Activated T-helper 2 cell treated with anti-CD3 and anti-CD28 coated beads, Interferon-gamma antibody, Interleukin-2, Interleukin-4, amounts not matched to agents 10 μg/mL and 5 μg/mL and 100 μg/mL, durations not matched to agents 14 hours and 24 hours and 36 hours (primary cell): ENCODE data around the gene GPR156. TPM values are rescaled to one million over a fixed set of nuclear protein-coding genes. Genes with fewer than 3 reads are reported as not detected.
"Not testable (repeated sequence)": the region's sequence is repeated elsewhere in the genome, so short reads cannot be mapped to it uniquely, and the experiment has no call there.

Source experiments
- DNase-seq: peaks from one replicate; pipeline ENCODE4 v3.0.0; 2021; ENCODE audit warnings: low spot score
- H3K27ac Mint-ChIP-seq: one replicate; pipeline ENCODE4 v1.8.0; 2021; ENCODE audit warnings: mixed read lengths
- H3K27me3 Mint-ChIP-seq: one replicate; pipeline ENCODE4 v1.8.0; 2021; ENCODE audit warnings: low read depth, mixed read lengths
- H3K36me3 Mint-ChIP-seq: one replicate; pipeline ENCODE4 v1.8.0; 2021; ENCODE audit warnings: low read depth, mixed read lengths
- H3K4me1 Mint-ChIP-seq: one replicate; pipeline ENCODE4 v1.8.0; 2021; ENCODE audit warnings: low read depth, mixed read lengths
- H3K4me3 Mint-ChIP-seq: one replicate; pipeline ENCODE4 v1.8.0; 2021; ENCODE audit warnings: low read depth, mild to moderate bottlenecking, moderate library complexity, mixed read lengths
- H3K9me3 Mint-ChIP-seq: one replicate; pipeline ENCODE4 v1.8.0; 2021; ENCODE audit warnings: mixed read lengths
- intact Hi-C: fragments of 100-400 bp; cut with micrococcal nuclease; formaldehyde crosslinking; loops from one replicate; pipeline ENCODE4 v1.15.1; 2023
- total RNA-seq: library from RNA; stranded (reverse); gene quantifications from 2 replicates; pipeline ENCODE4 v1.2.3, GENCODE V29; 2022

The GPR156 gene
- total RNA-seq, 1 donor from 2014 or later: not detected

DNA sequence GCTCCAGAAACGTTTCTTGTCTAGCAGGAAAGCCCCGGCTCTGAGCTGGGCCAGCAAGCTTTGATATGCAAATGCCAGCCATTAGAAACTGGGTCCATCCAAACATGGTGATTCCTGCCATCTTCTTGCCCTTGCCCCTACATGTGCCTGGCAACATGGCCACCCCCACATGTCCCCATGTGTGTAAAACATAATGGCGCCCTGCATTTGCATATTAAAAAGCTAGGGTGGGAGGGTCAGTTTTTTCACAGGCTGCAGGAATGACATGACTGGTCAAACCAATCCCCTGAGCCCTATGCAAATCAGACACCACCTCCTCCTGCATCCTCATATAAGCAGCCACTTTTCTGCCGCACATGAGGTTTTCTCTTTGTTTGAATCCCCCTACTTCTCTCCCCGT, 21.2 kb downstream of the GPR156 start:
- Mint-ChIP-seq H3K4me3 (no peak overlapping the region), H3K36me3 (no peaks in the 10 kb centered on the region), H3K9me3 (no peaks in the 10 kb centered on the region), H3K27me3 (peaks cover 10% of the 10 kb centered on the region), H3K4me1 (no peaks in the 10 kb centered on the region), H3K27ac (no peak overlapping the region)
- intact Hi-C loops: no loop called here
- no peak for DNase-seq

DNA sequence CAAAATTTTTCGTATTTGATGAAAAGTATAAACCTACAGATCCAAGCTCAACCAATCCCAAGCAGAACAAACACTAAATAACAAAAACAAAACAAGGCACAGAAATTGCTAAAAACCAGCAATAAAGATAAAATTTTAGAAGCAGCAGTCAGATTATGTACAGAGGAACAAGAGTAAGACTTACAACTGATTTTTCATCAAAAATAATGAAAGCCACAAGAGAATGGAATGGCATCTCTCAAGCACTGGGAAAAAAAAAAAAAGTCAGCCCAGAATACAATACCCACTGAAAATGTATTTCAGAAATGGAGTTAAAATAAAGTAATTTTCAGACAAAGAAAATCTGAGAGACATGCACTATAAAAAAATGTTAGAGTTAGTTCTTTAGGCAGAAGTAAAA, 27.0 kb downstream of the GPR156 start:
- peaks cover 5% of the 10 kb centered on the region for H3K27me3 Mint-ChIP-seq
- intact Hi-C loops: no loop called here
- H3K9me3 Mint-ChIP-seq: peaks cover 22% of the 10 kb centered on the region
- no peak overlapping the region for H3K4me3 Mint-ChIP-seq
- H3K36me3 Mint-ChIP-seq: no peaks in the 10 kb centered on the region
- DNase-seq: no peak
- H3K27ac Mint-ChIP-seq: no peak overlapping the region
- no peaks in the 10 kb centered on the region for H3K4me1 Mint-ChIP-seq

DNA sequence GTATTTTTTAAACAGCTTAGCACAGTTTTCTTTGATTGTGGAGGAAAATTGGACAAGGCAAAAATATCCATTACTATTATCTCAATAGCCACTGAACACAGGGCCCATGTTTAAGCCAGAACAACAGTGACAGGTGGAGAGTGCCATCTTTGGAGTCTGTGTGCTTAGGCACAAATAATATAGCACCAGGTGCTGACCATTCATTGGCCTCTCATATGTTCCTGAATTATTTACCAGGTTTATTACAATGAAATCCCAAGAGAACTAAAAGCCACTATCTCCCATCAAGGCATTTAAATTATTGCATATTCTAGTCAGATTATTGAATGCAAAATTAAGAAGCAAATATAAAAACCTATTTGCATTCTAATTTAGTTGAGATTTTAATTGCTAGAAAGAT, 39.6 kb downstream of the GPR156 start:
- no peaks in the 10 kb centered on the region for H3K4me1 Mint-ChIP-seq
- no peak overlapping the region for H3K27ac Mint-ChIP-seq
- H3K27me3 Mint-ChIP-seq: peaks cover 24% of the 10 kb centered on the region
- DNase-seq: no peak
- no peak overlapping the region for H3K4me3 Mint-ChIP-seq
- intact Hi-C loops: loop anchor here (2.0 kb wide), 2 partner anchors 111 to 313 kb away; no protein-coding TSS in a partner anchor
- H3K36me3 Mint-ChIP-seq: no peaks in the 10 kb centered on the region
- no peaks in the 10 kb centered on the region for H3K9me3 Mint-ChIP-seq

DNA sequence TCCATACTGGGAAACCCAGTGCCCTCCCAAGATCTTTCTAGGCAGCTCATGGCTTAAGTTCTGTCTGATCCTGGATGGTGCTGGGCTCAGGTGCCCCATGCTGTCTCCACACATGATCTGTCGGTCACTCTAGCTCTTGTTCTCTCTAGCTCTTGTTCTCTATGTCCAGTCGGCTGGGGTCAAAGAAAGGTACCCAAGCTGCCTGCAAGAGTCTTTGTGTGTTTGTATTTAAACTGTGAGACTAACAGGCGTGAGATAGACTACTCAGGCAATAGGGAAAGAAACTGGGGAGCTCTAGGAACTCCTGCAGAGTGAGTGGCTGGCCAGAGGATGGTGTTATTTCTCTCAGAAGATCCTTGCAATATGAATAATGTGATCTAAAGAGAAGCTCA, 40.2 kb downstream of the GPR156 start:
- intact Hi-C loops: loop anchor here (1.0 to 2.0 kb wide), 3 partner anchors 112 to 314 kb away; no protein-coding TSS in a partner anchor

DNA sequence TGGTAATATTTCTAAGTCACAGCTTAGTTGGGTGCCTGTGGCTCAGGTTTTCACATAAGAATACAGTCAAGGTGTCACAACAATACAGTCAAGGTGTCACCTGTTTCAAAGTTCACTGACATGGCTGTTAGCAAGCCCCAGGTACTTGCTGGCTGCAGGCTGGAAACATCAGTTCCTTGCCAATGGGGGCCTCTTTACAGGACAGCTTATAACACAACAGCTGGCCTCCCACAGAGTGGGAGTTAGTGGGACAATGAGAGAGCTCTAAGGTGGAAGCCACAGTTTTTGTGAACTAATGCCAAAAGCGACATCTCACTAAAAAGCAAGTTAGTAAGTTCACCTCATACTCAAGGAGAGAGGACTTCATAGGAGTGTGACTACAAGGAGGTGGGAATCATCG, 45.4 kb downstream of the GPR156 start:
- peaks cover 30% of the 10 kb centered on the region for H3K27me3 Mint-ChIP-seq
- H3K36me3 Mint-ChIP-seq: no peaks in the 10 kb centered on the region
- H3K27ac Mint-ChIP-seq: no peak overlapping the region
- H3K9me3 Mint-ChIP-seq: no peaks in the 10 kb centered on the region
- intact Hi-C loops: no loop called here
- H3K4me3 Mint-ChIP-seq: no peak overlapping the region
- DNase-seq: no peak
- no peaks in the 10 kb centered on the region for H3K4me1 Mint-ChIP-seq

More for the DNA sequence above, 40.2 kb downstream of the GPR156 start:
- no peaks in the 10 kb centered on the region for H3K36me3 Mint-ChIP-seq
- H3K9me3 Mint-ChIP-seq: no peaks in the 10 kb centered on the region
- no peaks in the 10 kb centered on the region for H3K4me1 Mint-ChIP-seq
- H3K27ac Mint-ChIP-seq: no peak overlapping the region
- no peak for DNase-seq
- H3K27me3 Mint-ChIP-seq: peaks cover 25% of the 10 kb centered on the region
- no peak overlapping the region for H3K4me3 Mint-ChIP-seq

DNA sequence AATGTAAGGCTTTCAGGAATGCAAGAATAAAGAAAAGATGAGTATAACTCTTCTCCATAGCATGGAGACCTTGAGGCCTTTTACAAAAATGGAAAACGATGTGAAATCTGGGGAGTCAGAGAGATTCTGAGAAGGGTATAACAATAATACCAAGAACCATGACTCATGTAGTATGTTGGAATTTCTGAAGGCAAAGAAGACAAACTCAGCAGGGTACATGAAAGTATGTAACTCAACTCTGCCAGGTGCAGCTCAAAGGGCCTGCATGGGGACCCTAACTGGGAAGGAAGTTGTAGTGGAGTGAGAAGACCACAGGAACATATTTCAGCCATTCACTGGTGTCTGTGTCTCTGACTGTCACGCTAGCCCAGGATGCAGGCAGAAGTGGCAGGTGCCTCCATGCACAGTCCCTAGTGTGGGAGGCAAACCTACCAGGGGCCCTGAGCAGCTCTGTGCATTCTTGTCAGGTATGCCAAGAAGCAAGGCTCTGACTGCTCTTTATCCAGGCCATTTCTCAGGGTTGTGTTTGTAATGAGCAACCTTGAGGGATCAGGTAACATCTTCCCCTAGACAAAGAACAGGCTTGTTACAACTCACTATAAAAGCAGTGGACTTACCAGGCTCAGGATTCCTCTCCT, 57.2 kb downstream of the GPR156 start:
- Mint-ChIP-seq H3K27me3 (peaks cover 2% of the 10 kb centered on the region), H3K4me3 (no peak overlapping the region), H3K4me1 (peaks cover 3% of the 10 kb centered on the region), H3K27ac (no peak overlapping the region), H3K36me3 (no peaks in the 10 kb centered on the region), H3K9me3 (no peaks in the 10 kb centered on the region)
- intact Hi-C loops: no loop called here
- DNase-seq: no peak

DNA sequence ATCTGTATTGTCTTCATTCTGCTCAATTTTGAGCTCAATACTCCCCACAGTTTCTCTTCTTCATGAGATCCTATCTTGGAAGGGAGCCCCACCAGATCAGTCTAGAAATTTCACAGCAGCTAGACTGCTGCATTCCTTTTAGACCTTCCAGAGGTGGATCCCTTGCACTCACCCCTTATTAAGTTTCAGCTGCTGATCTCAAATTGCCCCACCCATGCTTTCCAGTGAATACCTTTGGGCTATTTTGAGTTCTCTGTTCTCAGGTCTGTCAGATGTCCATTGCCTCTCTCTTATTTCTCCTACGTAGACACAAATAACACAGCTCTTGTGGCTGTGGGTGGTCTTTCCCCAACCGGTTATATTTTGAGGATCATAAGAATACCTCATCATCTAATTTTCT, 60.8 kb downstream of the GPR156 start:
- Mint-ChIP-seq H3K4me1 (peaks cover 3% of the 10 kb centered on the region), H3K27ac (no peak overlapping the region), H3K9me3 (no peaks in the 10 kb centered on the region), H3K4me3 (no peak overlapping the region), H3K27me3 (no peaks in the 10 kb centered on the region), H3K36me3 (no peaks in the 10 kb centered on the region)
- no peak for DNase-seq
- intact Hi-C loops: no loop called here

DNA sequence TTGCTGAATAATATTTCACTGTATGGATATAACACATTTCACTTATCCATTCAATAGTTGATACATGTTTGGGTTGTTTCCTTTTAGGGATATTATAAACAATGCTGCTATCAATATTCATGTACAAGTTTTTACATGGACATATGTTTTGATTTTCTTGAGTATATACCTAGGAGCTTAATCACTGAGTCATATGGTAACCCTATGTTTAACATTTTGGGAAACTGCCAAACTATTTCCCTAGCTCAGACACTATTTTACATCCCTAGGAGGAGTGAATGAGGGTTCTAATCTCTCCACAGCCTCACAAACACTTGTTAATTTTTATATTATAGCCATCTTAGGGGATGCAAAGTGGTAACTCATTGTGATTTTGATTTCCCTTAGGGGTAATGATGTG, 66.0 kb downstream of the GPR156 start:
- H3K27me3 Mint-ChIP-seq: no peaks in the 10 kb centered on the region
- DNase-seq: no peak
- no peaks in the 10 kb centered on the region for H3K4me1 Mint-ChIP-seq
- no peaks in the 10 kb centered on the region for H3K36me3 Mint-ChIP-seq
- no peaks in the 10 kb centered on the region for H3K9me3 Mint-ChIP-seq
- H3K4me3 Mint-ChIP-seq: no peak overlapping the region
- H3K27ac Mint-ChIP-seq: no peak overlapping the region
- intact Hi-C loops: no loop called here

DNA sequence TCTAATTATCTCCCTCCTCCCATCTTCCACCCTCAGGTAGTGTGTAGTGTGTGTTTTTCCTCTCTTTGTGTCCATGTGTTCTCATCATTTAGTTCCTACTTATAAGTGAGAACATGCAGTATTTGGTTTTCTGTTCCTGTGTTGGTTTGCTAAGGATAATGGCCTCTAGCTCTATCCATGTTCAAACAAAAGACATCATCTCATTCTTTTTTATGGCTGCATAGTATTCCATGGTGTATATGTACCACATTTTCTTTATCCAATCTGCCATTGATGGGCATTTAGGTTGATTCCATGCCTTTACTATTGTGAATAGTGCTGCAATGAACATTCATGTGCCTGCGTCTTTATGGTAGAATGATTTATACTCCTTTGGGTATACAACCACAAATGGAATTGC, 68.4 kb downstream of the GPR156 start:
- DNase-seq, intact Hi-C loops, H3K4me3 Mint-ChIP-seq, H3K4me1 Mint-ChIP-seq, H3K27me3 Mint-ChIP-seq, H3K27ac Mint-ChIP-seq, H3K36me3 Mint-ChIP-seq, H3K9me3 Mint-ChIP-seq: not testable (repeated sequence)

DNA sequence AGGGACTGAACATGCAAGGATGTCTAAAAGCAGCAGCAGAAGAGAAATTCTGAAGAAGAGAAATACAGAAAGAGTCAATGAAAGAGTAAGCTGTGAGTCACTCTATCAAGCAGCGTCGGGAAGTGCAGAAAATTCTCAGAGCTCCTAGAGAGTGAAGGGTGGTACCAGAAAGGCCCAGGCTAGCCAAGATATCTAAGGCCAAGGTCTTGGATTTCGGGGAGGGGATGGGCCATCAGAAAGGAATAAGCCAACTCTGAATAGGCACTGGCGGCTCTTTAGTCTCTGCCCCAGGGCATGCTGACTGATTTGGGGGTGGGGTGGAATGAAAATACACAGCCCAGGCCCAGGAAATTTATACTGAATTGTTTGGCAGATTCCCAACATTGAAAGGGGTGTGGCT, 70.8 kb downstream of the GPR156 start:
- no peaks in the 10 kb centered on the region for H3K36me3 Mint-ChIP-seq

DNA sequence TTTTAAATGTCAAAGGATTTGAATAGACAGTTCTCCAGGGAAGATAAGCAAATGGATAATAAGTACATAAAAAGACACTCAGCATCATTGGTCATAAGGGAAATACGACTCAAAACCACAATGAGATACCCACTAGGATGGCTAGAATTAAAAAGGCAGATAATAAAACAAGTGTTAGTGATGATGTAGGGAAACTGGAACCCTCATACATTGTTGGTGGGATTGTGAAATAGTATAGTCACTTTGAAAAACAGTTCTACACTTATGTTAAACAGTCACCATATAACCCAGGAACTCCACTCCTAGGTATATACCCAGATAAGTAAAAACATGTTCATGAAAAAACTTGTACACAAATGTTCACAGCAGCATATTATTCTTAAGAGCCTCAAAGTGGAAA, 72.5 kb downstream of the GPR156 start:
- intact Hi-C loops: no loop called here
- Mint-ChIP-seq H3K36me3 (no peaks in the 10 kb centered on the region), H3K9me3 (no peaks in the 10 kb centered on the region)

More for the DNA sequence above, 70.8 kb downstream of the GPR156 start:
- Mint-ChIP-seq H3K4me1 (no peaks in the 10 kb centered on the region), H3K9me3 (no peaks in the 10 kb centered on the region), H3K27me3 (peaks cover 19% of the 10 kb centered on the region), H3K4me3 (no peak overlapping the region), H3K27ac (no peak overlapping the region)
- no peak for DNase-seq
- intact Hi-C loops: no loop called here

DNA sequence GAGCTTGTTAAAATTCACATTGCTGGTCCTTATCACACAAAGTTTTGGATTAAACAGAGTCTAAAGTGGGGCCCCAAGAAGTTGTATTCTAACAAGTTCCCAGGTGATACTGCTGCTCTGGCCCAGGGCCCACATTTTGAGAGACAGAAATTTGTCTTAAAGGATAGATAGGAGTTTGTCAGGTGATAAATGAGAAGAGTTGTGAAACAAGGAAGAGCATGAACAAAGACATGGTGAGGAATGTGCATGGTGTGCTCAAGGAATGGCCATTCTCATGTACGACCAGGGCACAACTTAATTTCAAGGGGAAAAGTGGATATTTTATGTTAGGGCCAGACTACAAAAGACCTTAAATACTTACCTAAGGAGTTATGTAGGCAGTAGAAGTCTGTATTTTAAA, 75.6 kb downstream of the GPR156 start:
- H3K36me3 Mint-ChIP-seq: no peaks in the 10 kb centered on the region
- no peaks in the 10 kb centered on the region for H3K9me3 Mint-ChIP-seq
- H3K27ac Mint-ChIP-seq: no peak overlapping the region
- DNase-seq: no peak
- intact Hi-C loops: no loop called here
- no peak overlapping the region for H3K4me3 Mint-ChIP-seq
- H3K4me1 Mint-ChIP-seq: no peaks in the 10 kb centered on the region
- H3K27me3 Mint-ChIP-seq: peaks cover 19% of the 10 kb centered on the region

More for the DNA sequence above, 72.5 kb downstream of the GPR156 start:
- H3K4me1 Mint-ChIP-seq: no peaks in the 10 kb centered on the region
- H3K27me3 Mint-ChIP-seq: peaks cover 19% of the 10 kb centered on the region
- no peak for DNase-seq
- H3K4me3 Mint-ChIP-seq: no peak overlapping the region
- no peak overlapping the region for H3K27ac Mint-ChIP-seq

DNA sequence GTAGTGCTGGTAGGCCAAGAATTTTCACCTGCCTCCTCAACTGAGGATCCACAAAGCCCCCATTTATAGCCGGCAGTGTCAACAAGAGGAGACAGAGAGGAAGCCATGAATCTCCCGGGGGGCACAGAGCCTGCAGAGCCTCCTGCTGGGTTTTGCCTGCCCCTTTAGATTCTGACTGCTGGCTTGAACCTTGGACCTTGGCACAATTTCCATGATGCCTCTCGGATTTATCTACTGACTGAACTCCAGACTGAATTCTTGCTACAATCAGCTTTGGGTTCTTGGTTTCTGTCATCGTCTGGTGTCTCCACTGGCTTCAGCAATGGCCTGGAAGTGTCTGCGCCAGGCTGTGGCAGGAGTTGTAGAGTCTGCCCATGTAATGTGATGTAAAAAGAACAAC, 80.7 kb downstream of the GPR156 start:
- Mint-ChIP-seq H3K9me3 (no peaks in the 10 kb centered on the region), H3K27ac (no peak overlapping the region), H3K27me3 (peaks cover under 1% of the 10 kb centered on the region), H3K4me3 (no peak overlapping the region), H3K36me3 (no peaks in the 10 kb centered on the region), H3K4me1 (no peaks in the 10 kb centered on the region)
- no peak for DNase-seq
- intact Hi-C loops: no loop called here

DNA sequence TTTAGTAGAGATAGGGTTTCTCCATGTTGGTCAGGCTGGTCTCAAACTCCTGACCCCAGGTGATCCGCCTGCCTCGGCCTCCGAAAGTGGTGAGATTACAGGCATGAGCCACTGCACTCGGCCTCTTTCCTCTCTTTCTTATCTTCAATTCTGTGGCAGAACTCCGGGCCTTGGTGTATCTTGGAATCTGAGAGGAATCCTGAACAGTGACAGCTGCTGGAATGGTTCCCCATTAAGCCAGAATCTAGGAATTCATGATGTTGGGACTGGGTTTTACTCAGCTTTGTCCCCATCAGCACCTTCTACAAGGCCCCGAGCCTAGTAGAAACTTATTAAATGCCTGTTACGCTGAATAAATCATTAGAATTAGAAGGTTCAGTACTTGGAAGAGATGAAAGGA, 81.4 kb downstream of the GPR156 start:
- DNase-seq: no peak
- no peak overlapping the region for H3K27ac Mint-ChIP-seq
- no peak overlapping the region for H3K4me3 Mint-ChIP-seq
- no peaks in the 10 kb centered on the region for H3K27me3 Mint-ChIP-seq
- H3K36me3 Mint-ChIP-seq: no peaks in the 10 kb centered on the region
- H3K4me1 Mint-ChIP-seq: no peaks in the 10 kb centered on the region
- no peaks in the 10 kb centered on the region for H3K9me3 Mint-ChIP-seq
- intact Hi-C loops: no loop called here
